ENCODE measurements around the gene TUBB. TPM values are rescaled to one million over a fixed set of nuclear protein-coding genes. Genes with fewer than 3 reads are reported as not detected.

The TUBB gene
- total RNA-seq, 1 experiment from 2014 or later = 1,719 TPM

GRCh38 chr6:30763155-30763617 is 43.0 kb downstream of the TUBB start:
- Histone ChIP-seq H3K4ac (ENCODE audit: low read depth, low read length) (no peak overlapping the region), H3K9me3 (ENCODE audit: control insufficient read depth, low read depth, low read length) (no peaks in the 10 kb centered on the region), H3K27me3 (ENCODE audit: insufficient read depth, low read length) (no peaks in the 10 kb centered on the region), H3K23ac (ENCODE audit: insufficient read length, low read depth, low read length) (no peak overlapping the region), H3K14ac (ENCODE audit: insufficient read depth, low read length) (peak overlapping the region; percentile 55; the same call in 1 of the 2 replicates), H2BK120ac (ENCODE audit: low read depth, low read length, poor library complexity, severe bottlenecking) (no peak overlapping the region), H4K5ac (ENCODE audit: insufficient read length, low read depth, low read length) (peak overlapping the region; percentile 44), H3K79me1 (ENCODE audit: insufficient read depth, low read depth, low read length, poor library complexity, severe bottlenecking) (no peaks in the 10 kb centered on the region), H3K9ac (ENCODE audit: extremely low read depth, insufficient read length, low read length) (peak overlapping the region; percentile 39), H4K20me1 (ENCODE audit: control insufficient read depth, insufficient read depth, insufficient read length) (no peaks in the 10 kb centered on the region), H2AFZ (ENCODE audit: low read length) (no peak overlapping the region), H4K8ac (replicated peaks; ENCODE audit: insufficient read length, low read depth, low read length) (no peak overlapping the region), H3T11ph (ENCODE audit: low read length) (no peak overlapping the region), H3K56ac (ENCODE audit: insufficient read length, low read depth, low read length) (no peak overlapping the region), H3K27ac (ENCODE audit: insufficient read length, low read depth, low read length) (peak overlapping the region; percentile 85), H3K23me2 (ENCODE audit: insufficient read length, low read depth, low read length, poor library complexity, severe bottlenecking) (no peaks in the 10 kb centered on the region), H2BK12ac (ENCODE audit: insufficient read length, low read depth, low read length) (no peak overlapping the region), H2AK5ac (ENCODE audit: insufficient read length, low read length) (no peak overlapping the region), H3K18ac (ENCODE audit: insufficient read length, low read depth, low read length) (no peak overlapping the region), H2BK20ac (ENCODE audit: low read depth, low read length, poor library complexity, severe bottlenecking) (no peak overlapping the region), H4K91ac (ENCODE audit: insufficient read length, low read depth, low read length) (peak overlapping the region; percentile 31), H2BK5ac (ENCODE audit: insufficient read length, low read length) (peak overlapping the region; percentile 36), H3K4me1 (ENCODE audit: insufficient read depth, low read length) (peaks cover 18% of the 10 kb centered on the region; the same call in 1 of the 2 replicates), H3K79me2 (ENCODE audit: insufficient read depth, low read length) (no peaks in the 10 kb centered on the region), H2BK15ac (ENCODE audit: low read depth, low read length) (no peak overlapping the region), H3K4me2 (ENCODE audit: insufficient read depth, insufficient read length, low read length) (no peak overlapping the region)
- no peaks in the 10 kb centered on the region; the same call in 1 of the 2 replicates for H3K27me3 Mint-ChIP-seq (ENCODE audit: low read depth)
- H3K4me3 Mint-ChIP-seq = peak overlapping the region in 1 of 2 experiments; percentile 61; a peak in 2 of 5 replicates
- DNase-seq = no peak
- no peaks in the 10 kb centered on the region for H3K9me3 Mint-ChIP-seq
- H3K36me3 Mint-ChIP-seq (ENCODE audit: insufficient read depth in 1 of 3, low read depth in 3 of 3) = no peaks in the 10 kb centered on the region; a peak in 1 of 7 replicates
- peaks cover 53 to 69% of the 10 kb centered on the region in 2 experiments for H3K4me1 Mint-ChIP-seq
- TF ChIP-seq CTCF (conservative IDR thresholded peaks at IDR 0.05) = no peak
- H3K27ac Mint-ChIP-seq = peak overlapping the region; percentile 58 to 98 (median 78); a peak in 6 of 7 replicates
- WGBS (ENCODE audit: extremely low coverage, insufficient read length, low lambda C conversion rate) = no CpG with 5 or more reads among the region's 1 CpG
